HEK293T (cell line): Measurements from ENCODE around the gene SPEM3.

Experiments used
- ARNT ChIP-seq: fragments of 450-650 bp; IDR thresholded peaks from 2 replicates; pipeline ENCODE4 v1.6.1; 2017; ENCODE audit warnings: mild to moderate bottlenecking
- BHLHE40 ChIP-seq: fragments of 450-650 bp; IDR thresholded peaks from 2 replicates; pipeline ENCODE4 v1.6.1; 2016; ENCODE audit warnings: mild to moderate bottlenecking, moderate library complexity, borderline replicate concordance
- ELF4 ChIP-seq: fragments of 450-650 bp; IDR thresholded peaks from 2 replicates; pipeline ENCODE4 v1.6.1; 2017; ENCODE audit warnings: antibody characterized with exemption
- FOXA1 ChIP-seq: fragments of 450-650 bp; IDR thresholded peaks from 2 replicates; pipeline ENCODE4 v1.6.1; 2016; ENCODE audit warnings: mild to moderate bottlenecking
- FOXM1 ChIP-seq: fragments of 450-650 bp; IDR thresholded peaks from 2 replicates; pipeline ENCODE4 v1.6.1; 2017; ENCODE audit warnings: mild to moderate bottlenecking, borderline replicate concordance
- NFRKB ChIP-seq: fragments of 450-650 bp; IDR thresholded peaks from 2 replicates; pipeline ENCODE4 v1.6.1; 2016; ENCODE audit warnings: mild to moderate bottlenecking, moderate library complexity
- PKNOX1 ChIP-seq: fragments of 450-650 bp; IDR thresholded peaks from 2 replicates; pipeline ENCODE4 v1.6.1; 2016
- SP1 ChIP-seq: fragments of 450-650 bp; IDR thresholded peaks from 2 replicates; pipeline ENCODE4 v1.6.1; 2017
- SUZ12 ChIP-seq: fragments of 450-650 bp; IDR thresholded peaks from 2 replicates; pipeline ENCODE4 v1.6.1; 2016; ENCODE audit warnings: mild to moderate bottlenecking
- TARDBP ChIP-seq: fragments of 450-650 bp; IDR thresholded peaks from 2 replicates; pipeline ENCODE4 v1.6.1; 2016

- TF ChIP-seq NFRKB (no peak), FOXA1 (no peak), SP1 (no peak), FOXM1 (no peak), BHLHE40 (no peak), ELF4 (no peak), PKNOX1 (no peak), SUZ12 (no peak), TARDBP (no peak), ARNT (no peak)
Observed at GRCh38 chr17:7443499-7444485, 15.1 kb downstream of the SPEM3 start.
